Memory B cell (primary cell): ENCODE results near the gene MRPL52.

ENCODE experiments used
- ATAC-seq: fragments of 150-1000 bp; cut with Tn5 transposase; 2 replicates; pipeline ENCODE4 v1.10.0; 2021; ENCODE audit warnings: low read depth, mild to moderate bottlenecking, moderate library complexity
- DNase-seq, 2 donors: peaks; one replicate each; pipeline ENCODE4 v3.0.0; 2022; ENCODE audit warnings: low spot score in 2 of 2
- H3K27ac Mint-ChIP-seq: one replicate; pipeline ENCODE4 v1.8.0; 2022; ENCODE audit warnings: mild to moderate bottlenecking, moderate library complexity, mixed read lengths
- H3K27me3 Mint-ChIP-seq: one replicate; pipeline ENCODE4 v1.8.0; 2022; ENCODE audit warnings: mixed read lengths
- H3K36me3 Mint-ChIP-seq: one replicate; pipeline ENCODE4 v1.8.0; 2022; ENCODE audit warnings: mild to moderate bottlenecking, mixed read lengths
- H3K4me1 Mint-ChIP-seq: one replicate; pipeline ENCODE4 v1.8.0; 2022; ENCODE audit warnings: mixed read lengths
- H3K4me3 Mint-ChIP-seq: one replicate; pipeline ENCODE4 v1.8.0; 2022; ENCODE audit warnings: mild to moderate bottlenecking, moderate library complexity, mixed read lengths
- H3K9me3 Mint-ChIP-seq: one replicate; pipeline ENCODE4 v1.8.0; 2022; ENCODE audit warnings: mixed read lengths

MRPL52 gene

DNA sequence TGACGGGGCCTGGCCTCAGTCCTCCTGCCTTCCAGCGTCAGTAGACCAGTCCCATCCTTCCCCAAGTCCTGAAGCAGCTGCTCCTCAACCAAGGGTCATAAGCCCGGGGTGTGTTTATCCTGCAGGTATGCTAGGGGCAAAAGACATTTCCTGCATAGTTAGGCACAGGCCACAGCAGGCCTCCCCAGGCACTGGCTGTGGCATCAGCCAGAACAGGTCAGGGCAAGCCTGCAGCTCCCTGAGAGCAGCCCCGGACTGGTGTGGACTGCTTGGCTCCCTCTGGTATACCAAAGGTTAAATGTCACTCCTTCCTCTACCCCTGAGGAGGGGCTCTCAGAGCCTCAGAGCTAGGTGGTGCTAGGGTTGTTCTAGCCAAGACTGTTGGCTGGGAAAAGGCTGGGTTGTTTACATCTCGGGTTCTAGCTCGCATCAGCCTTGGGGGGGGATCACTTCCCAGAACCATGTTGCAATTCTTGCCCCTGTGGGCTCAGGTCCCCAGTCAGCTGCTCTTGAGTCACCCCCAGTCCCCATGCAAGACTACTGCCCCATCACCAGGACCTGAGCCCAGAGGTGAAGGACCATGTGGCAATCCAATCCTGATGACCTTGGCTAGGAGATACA lies 9.6 kb downstream of the MRPL52 start:
- Mint-ChIP-seq H3K4me1 (peaks cover 9% of the 10 kb centered on the region), H3K27me3 (peaks cover 8% of the 10 kb centered on the region), H3K36me3 (peaks cover 5% of the 10 kb centered on the region), H3K27ac (no peak overlapping the region), H3K9me3 (no peaks in the 10 kb centered on the region), H3K4me3 (no peak overlapping the region)
- no peak for ATAC-seq
- DNase-seq, result no peak

DNA sequence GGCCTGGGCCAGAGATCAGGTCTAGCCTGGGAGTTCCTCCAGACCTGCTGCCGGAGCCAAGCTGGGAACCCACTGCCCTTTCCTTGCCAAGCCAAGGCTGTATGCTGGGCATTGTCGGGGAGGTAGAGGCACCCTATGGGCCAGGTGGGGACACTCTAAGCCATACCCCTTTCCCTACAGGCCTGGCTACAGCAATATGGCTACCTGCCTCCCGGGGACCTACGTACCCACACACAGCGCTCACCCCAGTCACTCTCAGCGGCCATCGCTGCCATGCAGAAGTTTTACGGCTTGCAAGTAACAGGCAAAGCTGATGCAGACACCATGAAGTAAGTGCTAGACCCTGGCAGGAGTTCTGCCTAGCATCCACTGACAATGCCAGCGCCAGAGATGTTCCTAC lies 11.6 kb downstream of the MRPL52 start:
- H3K4me3 Mint-ChIP-seq, result no peak overlapping the region
- ATAC-seq, result no peak
- peaks cover 1% of the 10 kb centered on the region for H3K36me3 Mint-ChIP-seq
- no peaks in the 10 kb centered on the region for H3K9me3 Mint-ChIP-seq
- H3K27me3 Mint-ChIP-seq, result peaks cover 16% of the 10 kb centered on the region
- H3K4me1 Mint-ChIP-seq, result peaks cover 5% of the 10 kb centered on the region
- DNase-seq, result no peak
- no peak overlapping the region for H3K27ac Mint-ChIP-seq

DNA sequence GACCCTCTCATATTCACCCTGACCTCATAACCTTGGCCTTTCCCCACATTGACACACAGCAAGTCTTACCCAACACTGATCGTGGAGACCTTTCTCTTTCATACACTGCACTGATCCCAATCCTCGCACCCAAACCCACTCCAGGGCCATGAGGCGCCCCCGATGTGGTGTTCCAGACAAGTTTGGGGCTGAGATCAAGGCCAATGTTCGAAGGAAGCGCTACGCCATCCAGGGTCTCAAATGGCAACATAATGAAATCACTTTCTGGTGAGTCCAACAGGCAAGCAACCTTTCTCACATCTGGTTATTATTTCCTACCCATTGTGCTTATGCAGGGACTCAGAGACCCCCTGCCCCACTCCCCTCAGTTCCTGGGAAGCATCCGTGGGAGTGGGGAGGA lies 12.1 kb downstream of the MRPL52 start:
- Mint-ChIP-seq H3K36me3 (no peaks in the 10 kb centered on the region), H3K27me3 (peaks cover 20% of the 10 kb centered on the region), H3K9me3 (no peaks in the 10 kb centered on the region), H3K4me1 (peaks cover 3% of the 10 kb centered on the region), H3K4me3 (no peak overlapping the region), H3K27ac (no peak overlapping the region)
- DNase-seq, result no peak
- no peak for ATAC-seq

DNA sequence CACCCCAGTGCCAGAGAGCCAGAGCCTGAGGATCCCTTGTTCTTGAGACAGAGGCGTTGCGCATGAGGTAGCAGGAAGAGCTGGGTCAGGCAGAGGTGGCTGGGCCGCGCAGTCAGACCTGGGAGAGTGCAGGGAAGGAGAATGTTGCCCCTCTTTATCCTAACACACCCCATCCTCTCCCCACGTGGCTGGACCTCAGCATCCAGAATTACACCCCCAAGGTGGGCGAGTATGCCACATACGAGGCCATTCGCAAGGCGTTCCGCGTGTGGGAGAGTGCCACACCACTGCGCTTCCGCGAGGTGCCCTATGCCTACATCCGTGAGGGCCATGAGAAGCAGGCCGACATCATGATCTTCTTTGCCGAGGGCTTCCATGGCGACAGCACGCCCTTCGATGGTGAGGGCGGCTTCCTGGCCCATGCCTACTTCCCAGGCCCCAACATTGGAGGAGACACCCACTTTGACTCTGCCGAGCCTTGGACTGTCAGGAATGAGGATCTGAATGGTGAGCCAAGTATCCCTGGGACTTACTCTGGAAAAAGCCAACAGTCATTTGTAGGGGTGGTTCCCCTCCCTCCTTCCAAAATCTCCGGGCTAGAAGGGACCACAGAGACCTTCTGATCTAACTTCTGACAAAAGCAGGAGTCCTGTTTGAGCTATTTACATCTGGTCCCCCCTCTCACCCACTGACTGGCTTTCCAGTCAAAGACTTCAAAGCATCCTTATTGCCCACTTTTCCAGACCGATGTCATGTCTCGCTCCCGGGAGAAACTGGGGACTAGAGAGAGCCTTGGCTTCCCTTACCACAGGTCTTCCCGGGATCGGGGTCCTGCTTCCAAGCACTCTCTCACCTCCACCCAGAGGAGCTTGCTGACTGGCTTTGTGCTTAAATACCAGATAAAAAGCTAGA lies 12.8 kb downstream of the MRPL52 start:
- no peak for ATAC-seq
- H3K27ac Mint-ChIP-seq, result no peak overlapping the region
- no peaks in the 10 kb centered on the region for H3K4me1 Mint-ChIP-seq
- H3K4me3 Mint-ChIP-seq, result no peak overlapping the region
- H3K27me3 Mint-ChIP-seq, result peaks cover 20% of the 10 kb centered on the region
- H3K9me3 Mint-ChIP-seq, result no peaks in the 10 kb centered on the region
- H3K36me3 Mint-ChIP-seq, result no peaks in the 10 kb centered on the region
- no peak for DNase-seq

DNA sequence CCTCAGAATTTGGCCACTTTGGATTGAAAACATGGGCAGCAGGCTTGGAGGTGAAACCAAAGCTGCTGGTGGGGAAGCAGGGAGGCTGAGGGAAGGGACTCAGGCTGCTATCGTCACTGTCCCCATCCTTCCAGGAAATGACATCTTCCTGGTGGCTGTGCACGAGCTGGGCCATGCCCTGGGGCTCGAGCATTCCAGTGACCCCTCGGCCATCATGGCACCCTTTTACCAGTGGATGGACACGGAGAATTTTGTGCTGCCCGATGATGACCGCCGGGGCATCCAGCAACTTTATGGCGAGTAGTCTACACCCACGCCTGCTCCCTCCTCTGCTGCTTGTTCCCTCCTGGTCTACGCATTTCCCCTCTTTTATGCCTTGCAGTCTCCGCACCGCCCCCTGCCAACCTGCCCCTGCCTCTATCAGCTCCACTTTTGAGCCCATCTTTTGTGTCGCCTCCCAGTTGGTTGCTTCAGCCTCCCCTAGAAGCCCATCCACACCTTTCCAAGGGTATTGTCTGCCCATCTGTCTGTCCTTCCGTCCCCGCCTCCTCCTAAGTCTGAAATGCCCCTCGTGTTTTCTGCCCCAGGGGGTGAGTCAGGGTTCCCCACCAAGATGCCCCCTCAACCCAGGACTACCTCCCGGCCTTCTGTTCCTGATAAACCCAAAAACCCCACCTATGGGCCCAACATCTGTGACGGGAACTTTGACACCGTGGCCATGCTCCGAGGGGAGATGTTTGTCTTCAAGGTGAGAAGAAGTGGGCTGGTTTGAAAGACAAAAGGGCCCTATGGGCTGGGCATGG lies 13.6 kb downstream of the MRPL52 start:
- ATAC-seq (no peak), DNase-seq (no peak)
- Mint-ChIP-seq H3K4me1 (no peaks in the 10 kb centered on the region), H3K36me3 (no peaks in the 10 kb centered on the region), H3K27me3 (peaks cover 20% of the 10 kb centered on the region), H3K9me3 (no peaks in the 10 kb centered on the region), H3K27ac (no peak overlapping the region), H3K4me3 (no peak overlapping the region)

DNA sequence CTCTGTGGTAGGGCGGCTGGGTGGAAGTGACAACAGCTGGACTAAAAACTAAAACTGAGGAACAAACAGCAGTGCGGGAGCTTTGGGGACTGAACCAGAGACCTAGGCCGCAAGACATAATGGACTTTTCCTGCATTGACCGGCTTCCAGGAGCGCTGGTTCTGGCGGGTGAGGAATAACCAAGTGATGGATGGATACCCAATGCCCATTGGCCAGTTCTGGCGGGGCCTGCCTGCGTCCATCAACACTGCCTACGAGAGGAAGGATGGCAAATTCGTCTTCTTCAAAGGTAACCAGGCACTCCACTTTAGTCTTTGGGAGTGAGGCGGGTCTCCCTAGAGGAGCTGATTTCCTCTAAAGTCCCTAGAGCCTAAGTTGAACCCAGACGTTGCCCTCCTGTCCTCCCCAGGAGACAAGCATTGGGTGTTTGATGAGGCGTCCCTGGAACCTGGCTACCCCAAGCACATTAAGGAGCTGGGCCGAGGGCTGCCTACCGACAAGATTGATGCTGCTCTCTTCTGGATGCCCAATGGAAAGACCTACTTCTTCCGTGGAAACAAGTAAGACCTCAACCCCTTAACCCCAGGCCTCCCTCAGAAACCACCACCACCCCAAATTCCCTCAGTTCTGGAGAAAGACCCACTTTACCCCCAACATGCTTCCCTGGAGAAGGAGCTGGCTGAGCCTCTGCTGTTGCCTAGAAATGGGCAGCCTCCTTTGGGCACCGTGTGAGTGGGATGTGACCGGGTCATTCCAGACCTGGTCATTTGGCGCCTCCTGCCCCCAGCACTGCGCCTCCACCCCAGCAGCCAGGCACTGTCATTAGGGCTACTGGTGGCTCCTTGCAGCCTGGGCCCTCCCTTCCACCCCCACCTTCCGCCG lies 14.8 kb downstream of the MRPL52 start:
- DNase-seq (no peak), ATAC-seq (no peak)
- H3K4me1 Mint-ChIP-seq, result no peaks in the 10 kb centered on the region
- no peaks in the 10 kb centered on the region for H3K36me3 Mint-ChIP-seq
- no peak overlapping the region for H3K27ac Mint-ChIP-seq
- H3K9me3 Mint-ChIP-seq, result no peaks in the 10 kb centered on the region
- H3K27me3 Mint-ChIP-seq, result peaks cover 18% of the 10 kb centered on the region
- no peak overlapping the region for H3K4me3 Mint-ChIP-seq

DNA sequence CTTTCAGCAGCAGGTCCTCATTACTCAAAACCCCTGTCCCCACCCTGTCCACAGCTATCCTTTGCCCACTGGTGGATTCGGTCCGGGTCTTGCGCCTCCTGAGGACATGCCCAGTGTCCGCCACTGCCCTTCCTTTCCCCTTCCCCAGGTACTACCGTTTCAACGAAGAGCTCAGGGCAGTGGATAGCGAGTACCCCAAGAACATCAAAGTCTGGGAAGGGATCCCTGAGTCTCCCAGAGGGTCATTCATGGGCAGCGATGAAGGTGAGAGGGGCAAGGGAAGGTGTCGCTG lies 15.4 kb downstream of the MRPL52 start:
- H3K27ac Mint-ChIP-seq, result no peak overlapping the region
- ATAC-seq (no peak), DNase-seq (no peak)
- no peaks in the 10 kb centered on the region for H3K9me3 Mint-ChIP-seq
- H3K4me1 Mint-ChIP-seq, result no peaks in the 10 kb centered on the region
- H3K27me3 Mint-ChIP-seq, result peaks cover 18% of the 10 kb centered on the region
- H3K4me3 Mint-ChIP-seq, result no peak overlapping the region
- no peaks in the 10 kb centered on the region for H3K36me3 Mint-ChIP-seq

DNA sequence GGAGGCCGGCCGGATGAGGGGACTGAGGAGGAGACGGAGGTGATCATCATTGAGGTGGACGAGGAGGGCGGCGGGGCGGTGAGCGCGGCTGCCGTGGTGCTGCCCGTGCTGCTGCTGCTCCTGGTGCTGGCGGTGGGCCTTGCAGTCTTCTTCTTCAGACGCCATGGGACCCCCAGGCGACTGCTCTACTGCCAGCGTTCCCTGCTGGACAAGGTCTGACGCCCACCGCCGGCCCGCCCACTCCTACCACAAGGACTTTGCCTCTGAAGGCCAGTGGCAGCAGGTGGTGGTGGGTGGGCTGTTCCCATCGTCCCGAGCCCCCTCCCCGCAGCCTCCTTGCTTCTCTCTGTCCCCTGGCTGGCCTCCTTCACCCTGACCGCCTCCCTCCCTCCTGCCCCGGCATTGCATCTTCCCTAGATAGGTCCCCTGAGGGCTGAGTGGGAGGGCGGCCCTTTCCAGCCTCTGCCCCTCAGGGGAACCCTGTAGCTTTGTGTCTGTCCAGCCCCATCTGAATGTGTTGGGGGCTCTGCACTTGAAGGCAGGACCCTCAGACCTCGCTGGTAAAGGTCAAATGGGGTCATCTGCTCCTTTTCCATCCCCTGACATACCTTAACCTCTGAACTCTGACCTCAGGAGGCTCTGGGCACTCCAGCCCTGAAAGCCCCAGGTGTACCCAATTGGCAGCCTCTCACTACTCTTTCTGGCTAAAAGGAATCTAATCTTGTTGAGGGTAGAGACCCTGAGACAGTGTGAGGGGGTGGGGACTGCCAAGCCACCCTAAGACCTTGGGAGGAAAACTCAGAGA lies 16.3 kb downstream of the MRPL52 start:
- H3K4me3 Mint-ChIP-seq, result no peak overlapping the region
- ATAC-seq (no peak), DNase-seq (no peak)
- H3K27me3 Mint-ChIP-seq, result peaks cover 18% of the 10 kb centered on the region
- H3K4me1 Mint-ChIP-seq, result no peaks in the 10 kb centered on the region
- H3K36me3 Mint-ChIP-seq, result no peaks in the 10 kb centered on the region
- H3K9me3 Mint-ChIP-seq, result no peaks in the 10 kb centered on the region
- no peak overlapping the region for H3K27ac Mint-ChIP-seq

DNA sequence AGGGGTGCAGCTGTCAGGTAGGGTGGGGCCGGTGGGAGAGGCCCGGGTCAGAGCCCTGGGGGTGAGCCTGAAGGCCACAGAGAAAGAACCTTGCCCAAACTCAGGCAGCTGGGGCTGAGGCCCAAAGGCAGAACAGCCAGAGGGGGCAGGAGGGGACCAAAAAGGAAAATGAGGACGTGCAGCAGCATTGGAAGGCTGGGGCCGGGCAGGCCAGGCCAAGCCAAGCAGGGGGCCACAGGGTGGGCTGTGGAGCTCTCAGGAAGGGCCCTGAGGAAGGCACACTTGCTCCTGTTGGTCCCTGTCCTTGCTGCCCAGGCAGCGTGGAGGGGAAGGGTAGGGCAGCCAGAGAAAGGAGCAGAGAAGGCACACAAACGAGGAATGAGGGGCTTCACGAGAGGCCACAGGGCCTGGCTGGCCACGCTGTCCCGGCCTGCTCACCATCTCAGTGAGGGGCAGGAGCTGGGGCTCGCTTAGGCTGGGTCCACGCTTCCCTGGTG lies 17.2 kb downstream of the MRPL52 start:
- H3K9me3 Mint-ChIP-seq, result no peaks in the 10 kb centered on the region
- no peaks in the 10 kb centered on the region for H3K36me3 Mint-ChIP-seq
- no peak for DNase-seq
- peaks cover 15% of the 10 kb centered on the region for H3K27me3 Mint-ChIP-seq
- no peaks in the 10 kb centered on the region for H3K4me1 Mint-ChIP-seq
- H3K27ac Mint-ChIP-seq, result no peak overlapping the region
- no peak overlapping the region for H3K4me3 Mint-ChIP-seq
- ATAC-seq, result no peak

DNA sequence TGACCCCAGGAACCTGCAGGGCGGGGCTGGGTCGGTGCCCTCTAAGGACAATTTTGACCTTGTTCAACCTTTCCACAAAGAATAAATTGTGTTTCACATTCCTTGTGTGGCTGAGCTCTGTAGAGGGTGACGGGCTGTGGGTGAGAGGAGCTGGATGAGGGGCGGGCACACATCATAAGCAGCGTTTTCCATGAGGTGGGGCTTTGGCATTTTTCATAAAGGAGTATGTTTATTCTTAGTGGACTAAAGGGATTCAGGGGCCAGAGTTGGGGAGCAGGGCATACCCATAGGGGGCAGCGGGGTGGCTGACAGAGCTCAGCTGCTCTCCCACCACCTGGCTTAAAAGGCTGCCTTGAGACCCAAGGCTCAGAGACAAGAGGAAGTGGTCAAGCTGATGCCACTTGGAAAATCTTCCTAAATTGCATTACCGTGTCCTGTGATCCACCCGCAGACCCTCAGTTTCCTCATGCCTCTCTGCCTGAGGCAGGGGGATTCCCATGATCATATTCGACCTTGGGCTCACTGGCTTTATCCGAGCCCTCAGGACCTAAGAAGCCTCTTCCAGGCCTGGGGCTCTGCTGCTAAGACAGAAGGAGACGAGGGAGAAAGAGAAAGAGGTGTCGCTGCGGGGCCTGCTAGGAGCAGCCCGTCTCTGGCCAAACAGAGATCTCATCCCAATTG lies 18.1 kb downstream of the MRPL52 start:
- DNase-seq (no peak), ATAC-seq (no peak)
- peaks cover 2% of the 10 kb centered on the region for H3K4me1 Mint-ChIP-seq
- H3K27ac Mint-ChIP-seq, result no peak overlapping the region
- H3K27me3 Mint-ChIP-seq, result peaks cover 15% of the 10 kb centered on the region
- no peaks in the 10 kb centered on the region for H3K36me3 Mint-ChIP-seq
- H3K4me3 Mint-ChIP-seq, result no peak overlapping the region
- H3K9me3 Mint-ChIP-seq, result no peaks in the 10 kb centered on the region

DNA sequence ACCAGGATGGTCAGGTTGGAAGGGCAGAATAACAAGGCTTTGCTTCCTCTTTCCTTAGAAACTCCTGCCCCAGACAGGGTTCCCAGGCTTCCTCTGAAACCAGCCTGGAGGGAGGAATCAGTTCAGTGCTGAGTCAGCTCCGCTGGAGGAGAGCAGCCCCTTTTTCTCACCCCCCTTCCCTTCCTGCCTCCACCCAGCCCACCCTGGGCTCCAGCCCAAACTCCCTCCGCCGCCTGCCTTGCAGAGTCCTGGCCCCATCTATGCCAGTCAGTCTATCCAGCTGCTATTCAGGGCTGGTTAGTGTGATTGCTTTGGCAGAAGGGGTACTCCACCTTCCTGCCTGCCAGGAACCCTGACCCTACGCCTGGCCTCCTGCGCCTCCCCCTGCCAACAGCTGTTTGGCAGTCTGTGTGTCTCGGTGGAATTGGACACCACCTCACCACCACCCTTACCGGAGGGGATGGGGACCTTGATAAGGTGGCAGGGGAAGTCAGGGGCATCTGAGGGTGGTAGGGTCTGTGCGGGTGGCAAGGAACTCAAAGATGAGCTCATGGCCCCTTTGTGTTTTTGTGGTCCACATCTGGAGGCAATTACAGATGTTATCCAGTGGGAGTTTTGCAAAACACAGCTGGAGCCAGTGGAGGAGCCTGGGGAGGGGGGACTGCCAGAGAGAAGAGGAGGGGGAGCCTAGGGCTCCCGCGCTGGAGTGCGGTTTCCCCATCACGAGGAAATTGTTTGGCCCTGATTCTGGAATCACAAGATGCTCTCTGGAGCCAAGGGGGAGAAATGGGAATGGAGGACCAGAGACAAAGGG lies 18.9 kb downstream of the MRPL52 start:
- Mint-ChIP-seq H3K27me3 (peaks cover 15% of the 10 kb centered on the region), H3K36me3 (no peaks in the 10 kb centered on the region), H3K9me3 (no peaks in the 10 kb centered on the region), H3K4me1 (peaks cover 7% of the 10 kb centered on the region), H3K27ac (no peak overlapping the region), H3K4me3 (no peak overlapping the region)
- no peak for DNase-seq
- no peak for ATAC-seq

DNA sequence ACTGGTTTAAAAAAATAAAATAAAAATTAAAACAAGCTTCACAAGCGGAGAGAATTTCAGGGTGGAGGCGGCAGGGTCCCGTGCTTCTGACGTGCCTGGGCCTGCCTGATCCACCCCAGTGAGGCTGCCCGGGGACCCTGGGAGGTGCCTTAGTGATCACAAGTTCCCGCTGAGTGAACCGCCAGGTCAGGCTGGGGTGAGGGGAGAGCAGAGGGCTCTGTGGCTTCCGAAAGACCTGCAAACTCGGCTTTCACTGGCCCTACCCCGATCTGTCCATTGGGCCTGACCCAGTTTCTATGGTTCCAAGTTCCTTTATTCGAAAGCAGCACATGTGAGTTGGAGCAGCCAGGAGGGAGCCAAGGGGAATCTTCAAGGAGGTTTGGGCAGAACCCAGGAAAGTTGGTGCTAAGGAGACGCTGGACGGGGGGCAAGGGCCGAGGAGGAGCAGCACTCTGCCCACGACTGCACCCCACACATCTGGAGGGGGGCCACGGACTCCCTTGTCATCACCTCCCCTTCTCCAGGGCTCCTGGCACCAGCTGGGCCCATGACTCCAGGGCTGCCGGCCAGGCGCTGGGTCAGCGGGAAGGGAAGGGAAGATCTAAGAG lies 19.6 kb downstream of the MRPL52 start:
- no peaks in the 10 kb centered on the region for H3K36me3 Mint-ChIP-seq
- no peak for ATAC-seq

More for the DNA sequence above, 19.6 kb downstream of the MRPL52 start:
- peaks cover 15% of the 10 kb centered on the region for H3K27me3 Mint-ChIP-seq
- no peak overlapping the region for H3K27ac Mint-ChIP-seq
- DNase-seq, result no peak
- peaks cover 7% of the 10 kb centered on the region for H3K4me1 Mint-ChIP-seq
- H3K9me3 Mint-ChIP-seq, result no peaks in the 10 kb centered on the region
- H3K4me3 Mint-ChIP-seq, result no peak overlapping the region
